Glutamatergic neuron (in vitro differentiated cells): Measurements from ENCODE around the gene REPS1. TPM values are rescaled to one million over a fixed set of nuclear protein-coding genes. Genes with fewer than 3 reads are reported as not detected.

Experiments used
- DNase-seq: peaks from one replicate; pipeline ENCODE4 v3.0.0; 2022
- H3K27ac Mint-ChIP-seq: one replicate; pipeline ENCODE4 v1.8.0; 2020; ENCODE audit warnings: mild to moderate bottlenecking, mixed read lengths, inconsistent platforms; ENCODE audit not compliant: unreplicated experiment
- H3K27me3 Mint-ChIP-seq: one replicate; pipeline ENCODE4 v1.8.0; 2020; ENCODE audit warnings: mild to moderate bottlenecking, moderate library complexity, mixed read lengths, inconsistent platforms; ENCODE audit not compliant: unreplicated experiment
- H3K36me3 Mint-ChIP-seq: one replicate; pipeline ENCODE4 v1.8.0; 2020; ENCODE audit warnings: mild to moderate bottlenecking, mixed read lengths, inconsistent platforms; ENCODE audit not compliant: unreplicated experiment
- H3K4me1 Mint-ChIP-seq: one replicate; pipeline ENCODE4 v1.8.0; 2020; ENCODE audit warnings: mild to moderate bottlenecking, low read depth, mixed read lengths, inconsistent platforms; ENCODE audit not compliant: unreplicated experiment
- H3K4me3 Mint-ChIP-seq: one replicate; pipeline ENCODE4 v1.8.0; 2020; ENCODE audit warnings: mild to moderate bottlenecking, mixed read lengths, inconsistent platforms; ENCODE audit not compliant: unreplicated experiment
- H3K9me3 Mint-ChIP-seq: one replicate; pipeline ENCODE4 v1.8.0; 2020; ENCODE audit warnings: mild to moderate bottlenecking, moderate library complexity, mixed read lengths, inconsistent platforms; ENCODE audit not compliant: unreplicated experiment
- total RNA-seq: library from RNA; stranded (reverse); fragmentation: NEBNext Ultra II Directional; extraction: Animal tissue kit (Norgen Biotek cat#: 25700); gene quantifications from one replicate; pipeline ENCODE4 v1.2.1, GENCODE V29; 2021; ENCODE audit not compliant: unreplicated experiment
- TF ChIP-seq, protein P1 (sequence below): fragments of 200-600 bp; sonication (generic); IDR thresholded peaks from one replicate; pipeline ENCODE4 v1.5.0; 2021; ENCODE audit not compliant: partially characterized antibody, unreplicated experiment

Gene REPS1
- total RNA-seq, 1 donor from 2014 or later, result 103 TPM

DNA sequence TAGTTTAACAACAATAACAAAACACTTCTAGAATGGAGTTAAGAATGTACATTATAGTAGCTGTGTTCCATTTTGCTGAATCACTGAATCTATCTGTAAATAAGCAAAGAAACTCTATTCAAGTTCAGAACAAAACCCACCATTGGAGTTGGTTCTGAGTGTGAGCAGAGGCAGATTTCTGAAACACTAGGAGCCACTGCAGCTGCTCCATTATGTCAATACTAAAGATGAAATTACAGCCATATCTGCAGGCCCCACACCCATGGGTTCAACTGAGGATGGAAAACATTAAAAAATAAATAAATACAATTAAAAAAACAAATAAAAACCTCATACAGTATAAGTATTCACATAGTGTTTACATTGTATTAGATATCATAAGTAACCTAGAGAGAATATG lies 91.0 kb downstream of the REPS1 start:
- TF ChIP-seq, protein P1, sequence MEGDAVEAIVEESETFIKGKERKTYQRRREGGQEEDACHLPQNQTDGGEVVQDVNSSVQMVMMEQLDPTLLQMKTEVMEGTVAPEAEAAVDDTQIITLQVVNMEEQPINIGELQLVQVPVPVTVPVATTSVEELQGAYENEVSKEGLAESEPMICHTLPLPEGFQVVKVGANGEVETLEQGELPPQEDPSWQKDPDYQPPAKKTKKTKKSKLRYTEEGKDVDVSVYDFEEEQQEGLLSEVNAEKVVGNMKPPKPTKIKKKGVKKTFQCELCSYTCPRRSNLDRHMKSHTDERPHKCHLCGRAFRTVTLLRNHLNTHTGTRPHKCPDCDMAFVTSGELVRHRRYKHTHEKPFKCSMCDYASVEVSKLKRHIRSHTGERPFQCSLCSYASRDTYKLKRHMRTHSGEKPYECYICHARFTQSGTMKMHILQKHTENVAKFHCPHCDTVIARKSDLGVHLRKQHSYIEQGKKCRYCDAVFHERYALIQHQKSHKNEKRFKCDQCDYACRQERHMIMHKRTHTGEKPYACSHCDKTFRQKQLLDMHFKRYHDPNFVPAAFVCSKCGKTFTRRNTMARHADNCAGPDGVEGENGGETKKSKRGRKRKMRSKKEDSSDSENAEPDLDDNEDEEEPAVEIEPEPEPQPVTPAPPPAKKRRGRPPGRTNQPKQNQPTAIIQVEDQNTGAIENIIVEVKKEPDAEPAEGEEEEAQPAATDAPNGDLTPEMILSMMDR, result no peak
- peaks cover 1% of the 10 kb centered on the region for H3K27me3 Mint-ChIP-seq
- H3K36me3 Mint-ChIP-seq, result no peaks in the 10 kb centered on the region
- H3K4me1 Mint-ChIP-seq, result no peaks in the 10 kb centered on the region
- no peak for DNase-seq
- H3K9me3 Mint-ChIP-seq, result peaks cover 1% of the 10 kb centered on the region
- H3K4me3 Mint-ChIP-seq, result no peak overlapping the region
- no peak overlapping the region for H3K27ac Mint-ChIP-seq

DNA sequence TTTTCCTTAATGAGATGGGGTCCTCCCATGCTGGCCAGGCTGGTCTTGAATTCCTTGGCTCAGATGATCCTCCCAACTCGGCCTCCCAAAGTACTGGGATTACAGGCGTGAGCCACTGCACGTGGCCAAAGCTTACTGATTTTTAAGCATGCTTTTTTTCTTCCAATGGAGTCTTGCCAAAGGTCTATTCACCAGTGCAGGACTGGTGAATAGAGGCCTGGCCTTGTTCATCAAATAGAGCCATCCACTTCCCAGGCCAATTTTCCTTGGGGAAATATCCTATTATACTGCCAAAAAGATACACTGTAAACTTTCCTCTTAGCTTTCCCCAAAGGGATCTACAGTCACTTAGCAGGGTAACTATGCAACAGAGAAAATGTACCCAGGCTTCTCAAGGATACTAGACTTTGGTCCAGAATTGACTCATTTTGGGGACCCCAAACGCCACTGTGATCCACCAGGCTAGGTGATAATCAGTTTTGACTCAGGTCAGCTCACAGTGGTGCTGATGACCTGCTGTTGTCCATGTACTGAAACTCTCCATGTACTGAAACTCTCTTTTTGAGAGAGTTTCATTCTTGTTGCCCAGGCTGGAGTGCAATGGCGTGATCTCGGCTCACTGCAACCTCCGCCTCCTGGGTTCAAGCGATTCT lies 91.8 kb downstream of the REPS1 start:
- H3K9me3 Mint-ChIP-seq, result peaks cover 1% of the 10 kb centered on the region
- no peaks in the 10 kb centered on the region for H3K36me3 Mint-ChIP-seq

GRCh38 chr6:138891255-138891986 lies 96.6 kb downstream of the REPS1 start:
- Mint-ChIP-seq H3K27ac (no peak overlapping the region), H3K27me3 (no peaks in the 10 kb centered on the region), H3K36me3 (no peaks in the 10 kb centered on the region), H3K9me3 (peaks cover 1% of the 10 kb centered on the region), H3K4me1 (no peaks in the 10 kb centered on the region), H3K4me3 (no peak overlapping the region)
- DNase-seq, result no peak
- TF ChIP-seq, protein P1, result no peak

More for the DNA sequence above, 91.8 kb downstream of the REPS1 start:
- Mint-ChIP-seq H3K4me3 (no peak overlapping the region), H3K4me1 (no peaks in the 10 kb centered on the region), H3K27me3 (peaks cover 1% of the 10 kb centered on the region), H3K27ac (no peak overlapping the region)
- TF ChIP-seq, protein P1, result no peak
- DNase-seq, result no peak

GRCh38 chr6:138885156-138885819 lies 102.8 kb downstream of the REPS1 start:
- Mint-ChIP-seq H3K4me1 (no peaks in the 10 kb centered on the region), H3K27ac (no peak overlapping the region), H3K9me3 (no peaks in the 10 kb centered on the region), H3K27me3 (peaks cover 1% of the 10 kb centered on the region), H3K36me3 (no peaks in the 10 kb centered on the region), H3K4me3 (no peak overlapping the region)
- TF ChIP-seq, protein P1, result no peak
- DNase-seq, result no peak
